H9 (cell line): ENCODE data around the gene JAKMIP1. TPM values are rescaled to one million over a fixed set of nuclear protein-coding genes. Genes with fewer than 3 reads are reported as not detected.

Experiments
- DNase-seq: peaks from one replicate; pipeline ENCODE4 v3.0.0-alpha.2; 2017
- H2AFZ ChIP-seq: one replicate; pipeline ENCODE4 v1.6.1; 2013; ENCODE audit warnings: mild to moderate bottlenecking, low read length, control low read depth, moderate library complexity
- H2AK5ac ChIP-seq: 2 replicates; pipeline ENCODE4 v1.6.1; 2013; ENCODE audit warnings: low read length, control low read depth, mixed read lengths; ENCODE audit not compliant: insufficient read length
- H2BK120ac ChIP-seq: one replicate; pipeline ENCODE4 v1.6.1; 2013; ENCODE audit warnings: low read depth, mild to moderate bottlenecking, low read length, control low read depth, inconsistent platforms; ENCODE audit not compliant: poor library complexity, severe bottlenecking
- H2BK12ac ChIP-seq: 2 replicates; pipeline ENCODE4 v1.6.1; 2013; ENCODE audit warnings: low read length, control low read depth, mixed read lengths, low read depth; ENCODE audit not compliant: insufficient read length
- H2BK15ac ChIP-seq: 2 replicates; pipeline ENCODE4 v1.6.1; 2013; ENCODE audit warnings: low read depth, low read length, control low read depth
- H2BK20ac ChIP-seq: one replicate; pipeline ENCODE4 v1.6.1; 2013; ENCODE audit warnings: low read depth, mild to moderate bottlenecking, low read length, control low read depth, inconsistent platforms; ENCODE audit not compliant: poor library complexity, severe bottlenecking
- H2BK5ac ChIP-seq: 2 replicates; pipeline ENCODE4 v1.6.1; 2013; ENCODE audit warnings: low read length, control low read depth, mixed read lengths; ENCODE audit not compliant: insufficient read length
- H3K14ac ChIP-seq: 2 replicates; pipeline ENCODE4 v1.6.1; 2013; ENCODE audit warnings: low read length, control low read depth; ENCODE audit not compliant: insufficient read depth
- H3K18ac ChIP-seq: 2 replicates; pipeline ENCODE4 v1.6.1; 2013; ENCODE audit warnings: low read depth, mild to moderate bottlenecking, mixed read lengths, low read length, control low read depth; ENCODE audit not compliant: insufficient read length
- H3K23ac ChIP-seq: 2 replicates; pipeline ENCODE4 v1.6.1; 2013; ENCODE audit warnings: low read length, control low read depth, mixed read lengths, low read depth; ENCODE audit not compliant: insufficient read length
- H3K23me2 ChIP-seq: 2 replicates; pipeline ENCODE4 v1.6.1; 2013; ENCODE audit warnings: low read depth, mild to moderate bottlenecking, mixed read lengths, low read length, control low read depth; ENCODE audit not compliant: insufficient read length, poor library complexity, severe bottlenecking
- H3K27ac ChIP-seq: 2 replicates; pipeline ENCODE4 v1.5.1; 2013; ENCODE audit warnings: low read length, control low read depth, mixed read lengths, low read depth; ENCODE audit not compliant: insufficient read length
- H3K27me3 ChIP-seq: 2 replicates; pipeline ENCODE4 v1.6.1; 2013; ENCODE audit warnings: low read length, control low read depth, inconsistent platforms; ENCODE audit not compliant: insufficient read depth
- H3K4ac ChIP-seq: 2 replicates; pipeline ENCODE4 v1.6.1; 2013; ENCODE audit warnings: low read depth, mild to moderate bottlenecking, control low read depth, inconsistent platforms, low read length, moderate library complexity
- H3K4me1 ChIP-seq: 2 replicates; pipeline ENCODE4 v1.6.1; 2013; ENCODE audit warnings: low read length, control low read depth, inconsistent platforms; ENCODE audit not compliant: insufficient read depth
- H3K4me2 ChIP-seq: 2 replicates; pipeline ENCODE4 v1.6.1; 2013; ENCODE audit warnings: low read length, control low read depth, mixed read lengths; ENCODE audit not compliant: insufficient read length, insufficient read depth
- H3K56ac ChIP-seq: 2 replicates; pipeline ENCODE4 v1.6.1; 2013; ENCODE audit warnings: low read depth, mild to moderate bottlenecking, mixed read lengths, low read length, control low read depth; ENCODE audit not compliant: insufficient read length
- H3K79me1 ChIP-seq: 2 replicates; pipeline ENCODE4 v1.6.1; 2013; ENCODE audit warnings: low read depth, mild to moderate bottlenecking, moderate library complexity, low read length, control low read depth, inconsistent platforms; ENCODE audit not compliant: insufficient read depth, poor library complexity, severe bottlenecking
- H3K79me2 ChIP-seq: 2 replicates; pipeline ENCODE4 v1.6.1; 2013; ENCODE audit warnings: low read length, control low read depth, inconsistent platforms; ENCODE audit not compliant: insufficient read depth
- H3K9ac ChIP-seq: 2 replicates; pipeline ENCODE4 v1.6.1; 2013; ENCODE audit warnings: low read length, control low read depth, mixed read lengths; ENCODE audit not compliant: insufficient read length; ENCODE audit errors: extremely low read depth
- H3K9me3 ChIP-seq: one replicate; pipeline ENCODE4 v1.6.1; 2013; ENCODE audit warnings: low read depth, low read length, inconsistent platforms; ENCODE audit not compliant: control insufficient read depth
- H3T11ph ChIP-seq: one replicate; pipeline ENCODE4 v1.6.1; 2013; ENCODE audit warnings: mild to moderate bottlenecking, low read length, control low read depth, inconsistent platforms
- H4K20me1 ChIP-seq: one replicate; pipeline ENCODE4 v1.6.1; 2013; ENCODE audit not compliant: control insufficient read depth, insufficient read length, insufficient read depth
- H4K5ac ChIP-seq: 2 replicates; pipeline ENCODE4 v1.6.1; 2013; ENCODE audit warnings: low read depth, mild to moderate bottlenecking, mixed read lengths, low read length, control low read depth; ENCODE audit not compliant: insufficient read length
- H4K8ac ChIP-seq: replicated peaks from 2 replicates; pipeline ENCODE4 v1.6.1; 2013; ENCODE audit warnings: low read length, control low read depth, mixed read lengths, low read depth; ENCODE audit not compliant: insufficient read length
- H4K91ac ChIP-seq: 2 replicates; pipeline ENCODE4 v1.6.1; 2013; ENCODE audit warnings: low read depth, mild to moderate bottlenecking, moderate library complexity, mixed read lengths, low read length, control low read depth; ENCODE audit not compliant: insufficient read length
- H3K27ac Mint-ChIP-seq, 3 experiments: 2 replicates in 2 of 3; 3 replicates in 1 of 3; pipeline ENCODE4 v1.8.0; 2020 to 2021; ENCODE audit warnings: mixed read lengths in 3 of 3, mild to moderate bottlenecking in 1 of 3, moderate library complexity in 1 of 3
- H3K27me3 Mint-ChIP-seq: 2 replicates; pipeline ENCODE4 v1.8.0; 2021; ENCODE audit warnings: low read depth, mild to moderate bottlenecking, moderate library complexity, mixed read lengths
- H3K36me3 Mint-ChIP-seq, 3 experiments: 2 replicates in 2 of 3; 3 replicates in 1 of 3; pipeline ENCODE4 v1.8.0; 2020 to 2021; ENCODE audit warnings: low read depth in 3 of 3, mixed read lengths in 3 of 3; ENCODE audit not compliant: insufficient read depth in 1 of 3
- H3K4me1 Mint-ChIP-seq, 2 experiments: 2 replicates each; pipeline ENCODE4 v1.8.0; 2020; ENCODE audit warnings: mixed read lengths in 2 of 2
- H3K4me3 Mint-ChIP-seq, 2 experiments: 2 replicates in 1 of 2; 3 replicates in 1 of 2; pipeline ENCODE4 v1.8.0; 2020 to 2021; ENCODE audit warnings: mild to moderate bottlenecking in 2 of 2, mixed read lengths in 2 of 2, moderate library complexity in 1 of 2
- H3K9me3 Mint-ChIP-seq, 2 experiments: 2 replicates in 1 of 2; 3 replicates in 1 of 2; pipeline ENCODE4 v1.8.0; 2020; ENCODE audit warnings: mild to moderate bottlenecking in 2 of 2, mixed read lengths in 2 of 2, moderate library complexity in 1 of 2
- WGBS: extraction: QIAGEN DNeasy Blood & Tissue Kit; methylation state at CpG from one replicate; pipeline ENCODE4 v1.1.7; 2013; ENCODE audit warnings: missing lambda C conversion rate, low lambda C conversion rate, mixed read lengths; ENCODE audit not compliant: insufficient read length; ENCODE audit errors: extremely low coverage; 5-methylcytosine and 5-hydroxymethylcytosine counted together
- total RNA-seq: library from RNA; stranded (reverse); gene quantifications from 2 replicates; pipeline ENCODE4 v1.2.1, GENCODE V29; 2021
- TF ChIP-seq, protein P1 (sequence below): fragments of 200-600 bp; sonication (generic); conservative IDR thresholded peaks from 3 replicates; pipeline ENCODE4 v1.8.0; 2021; ENCODE audit warnings: antibody characterized with exemption, mild to moderate bottlenecking

Gene JAKMIP1
- total RNA-seq, 1 experiment from 2014 or later, result 1.5 TPM

DNA sequence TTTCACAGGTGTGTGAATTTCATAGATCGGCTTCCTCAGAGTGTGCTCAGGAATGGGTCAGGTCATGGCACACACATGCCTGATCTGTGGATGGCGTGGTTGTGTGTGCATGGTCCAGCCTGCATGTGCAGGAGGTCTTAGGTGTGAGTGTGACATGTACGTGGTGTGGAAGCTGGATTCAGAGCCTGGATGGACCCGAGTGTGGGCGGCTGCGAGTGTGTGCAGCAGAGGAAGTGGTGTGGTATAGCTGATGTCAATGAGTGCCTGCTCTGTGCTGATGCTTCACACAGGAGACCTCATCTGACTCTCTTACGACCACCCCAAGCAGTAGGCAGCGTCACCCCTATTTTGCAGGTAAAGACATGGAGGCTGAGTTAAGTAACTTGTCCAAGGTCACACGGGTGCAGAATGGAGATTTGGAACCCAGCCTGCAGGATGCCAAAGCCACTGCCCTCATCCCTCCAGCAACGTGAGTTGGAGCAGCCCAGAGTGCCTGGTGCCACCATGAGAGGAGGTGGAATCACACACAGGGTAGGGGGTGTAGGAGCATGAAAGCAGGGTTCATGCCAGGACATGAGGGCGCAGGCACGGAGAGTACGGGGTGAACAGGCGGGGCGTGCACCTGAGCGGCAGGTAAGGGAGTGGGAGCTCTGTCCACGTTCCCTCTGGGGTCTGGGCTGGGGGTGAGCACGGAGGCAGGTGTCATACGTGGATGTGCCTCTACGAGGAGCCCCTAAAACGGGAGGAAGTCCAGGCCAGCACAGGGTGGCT lies 157.9 kb downstream of the JAKMIP1 start:
- TF ChIP-seq, protein P1, sequence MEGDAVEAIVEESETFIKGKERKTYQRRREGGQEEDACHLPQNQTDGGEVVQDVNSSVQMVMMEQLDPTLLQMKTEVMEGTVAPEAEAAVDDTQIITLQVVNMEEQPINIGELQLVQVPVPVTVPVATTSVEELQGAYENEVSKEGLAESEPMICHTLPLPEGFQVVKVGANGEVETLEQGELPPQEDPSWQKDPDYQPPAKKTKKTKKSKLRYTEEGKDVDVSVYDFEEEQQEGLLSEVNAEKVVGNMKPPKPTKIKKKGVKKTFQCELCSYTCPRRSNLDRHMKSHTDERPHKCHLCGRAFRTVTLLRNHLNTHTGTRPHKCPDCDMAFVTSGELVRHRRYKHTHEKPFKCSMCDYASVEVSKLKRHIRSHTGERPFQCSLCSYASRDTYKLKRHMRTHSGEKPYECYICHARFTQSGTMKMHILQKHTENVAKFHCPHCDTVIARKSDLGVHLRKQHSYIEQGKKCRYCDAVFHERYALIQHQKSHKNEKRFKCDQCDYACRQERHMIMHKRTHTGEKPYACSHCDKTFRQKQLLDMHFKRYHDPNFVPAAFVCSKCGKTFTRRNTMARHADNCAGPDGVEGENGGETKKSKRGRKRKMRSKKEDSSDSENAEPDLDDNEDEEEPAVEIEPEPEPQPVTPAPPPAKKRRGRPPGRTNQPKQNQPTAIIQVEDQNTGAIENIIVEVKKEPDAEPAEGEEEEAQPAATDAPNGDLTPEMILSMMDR, result no peak

More for the DNA sequence above, 157.9 kb downstream of the JAKMIP1 start:
- DNase-seq, result no peak
- no peaks in the 10 kb centered on the region for H3K36me3 Mint-ChIP-seq
- no peak overlapping the region for H3K56ac ChIP-seq
- no peak overlapping the region for H4K8ac ChIP-seq
- H3K4me3 Mint-ChIP-seq, result no peak overlapping the region
- H2BK120ac ChIP-seq, result no peak overlapping the region
- H3K4me1 ChIP-seq, result no peaks in the 10 kb centered on the region
- H4K5ac ChIP-seq, result no peak overlapping the region
- H2BK5ac ChIP-seq, result no peak overlapping the region
- no peaks in the 10 kb centered on the region; the same call in 1 of the 2 replicates for H3K79me2 ChIP-seq
- WGBS, result no CpG with 5 or more reads among the region's 21 CpGs
- no peak overlapping the region for H2BK15ac ChIP-seq
- no peak overlapping the region for H3K23ac ChIP-seq
- no peak overlapping the region for H4K91ac ChIP-seq
- H3K79me1 ChIP-seq, result no peaks in the 10 kb centered on the region
- H3K9me3 ChIP-seq, result no peaks in the 10 kb centered on the region
- no peak overlapping the region for H2BK20ac ChIP-seq
- no peak overlapping the region for H3K9ac ChIP-seq
- H3K23me2 ChIP-seq, result no peaks in the 10 kb centered on the region
- H3K27me3 Mint-ChIP-seq, result peaks cover 2% of the 10 kb centered on the region
- no peak overlapping the region for H3K27ac ChIP-seq
- peak overlapping the region in 1 of 3 experiments; percentile 57; a peak in 1 of 7 replicates for H3K27ac Mint-ChIP-seq
- no peaks in the 10 kb centered on the region for H3K9me3 Mint-ChIP-seq
- no peak overlapping the region for H2AK5ac ChIP-seq
- H2BK12ac ChIP-seq, result no peak overlapping the region
- no peak overlapping the region for H3T11ph ChIP-seq
- no peak overlapping the region for H3K18ac ChIP-seq
- H3K27me3 ChIP-seq, result no peaks in the 10 kb centered on the region
- peaks cover 0 to 3% of the 10 kb centered on the region in 2 experiments; a peak in 2 of 4 replicates for H3K4me1 Mint-ChIP-seq
- H3K14ac ChIP-seq, result peak overlapping the region; percentile 12; the same call in 1 of the 2 replicates
- H3K4me2 ChIP-seq, result no peak overlapping the region
- H2AFZ ChIP-seq, result no peak overlapping the region
- H4K20me1 ChIP-seq, result no peaks in the 10 kb centered on the region
- no peak overlapping the region for H3K4ac ChIP-seq
